B cell (primary cell): ENCODE measurements around the gene TOM1L2. TPM values are rescaled to one million over a fixed set of nuclear protein-coding genes. Genes with fewer than 3 reads are reported as not detected.

ENCODE experiments used
- ATAC-seq: fragments of 200-7000 bp; cut with Tn5 transposase; one replicate; pipeline ENCODE4 v1.10.0; 2021; ENCODE audit warnings: low read depth, mild to moderate bottlenecking, moderate number of reproducible peaks, moderate library complexity
- CTCF ChIA-PET: fragments of 350-600 bp; sonication (Branson Sonifier 250); formaldehyde crosslinking; loops from one replicate; lab custom pipeline; 2021; ENCODE audit warnings: antibody characterized with exemption, inconsistent platforms; lab: Charles Lee
- POLR2A ChIA-PET: fragments of 350-600 bp; sonication (Branson Sonifier 250); formaldehyde crosslinking; loops from one replicate; lab custom pipeline; 2021; ENCODE audit warnings: antibody characterized with exemption; lab: Charles Lee
- DNase-seq: peaks from one replicate; pipeline ENCODE4 v3.0.0; 2013
- H2AFZ ChIP-seq: 2 replicates; pipeline ENCODE4 v1.6.1; 2012; ENCODE audit warnings: mild to moderate bottlenecking, low read depth, low read length; ENCODE audit not compliant: insufficient read depth, poor library complexity, severe bottlenecking
- H3K27ac ChIP-seq, 2 donors: 1 replicate in 1 of 2; 2 replicates in 1 of 2; pipeline ENCODE4 v1.5.1; 2012 to 2013; ENCODE audit warnings: low read length in 2 of 2, mild to moderate bottlenecking in 2 of 2, moderate library complexity in 1 of 2
- H3K27me3 ChIP-seq, 4 experiments: fragments of 200-600 bp in 1 of 4; sonication (generic) in 1 of 4; replicated peaks in 1 of 4; 1 replicate in 2 of 4; 2 replicates in 2 of 4; pipeline versions ENCODE4 v1.6.1 to v1.7.0; 2013 to 2016; ENCODE audit warnings: low read length in 3 of 4, mild to moderate bottlenecking in 2 of 4, mixed read lengths in 1 of 4, moderate library complexity in 1 of 4; ENCODE audit not compliant: insufficient read depth in 4 of 4, control insufficient read depth in 3 of 4; ENCODE audit errors: control extremely low read depth in 1 of 4
- H3K36me3 ChIP-seq, 2 experiments: replicated peaks in 1 of 2; 1 replicate in 1 of 2; 2 replicates in 1 of 2; pipeline versions ENCODE4 v1.6.1 to v1.7.1; 2013; ENCODE audit warnings: low read length in 1 of 2; ENCODE audit not compliant: insufficient read depth in 2 of 2, control insufficient read depth in 1 of 2; ENCODE audit errors: control extremely low read depth in 1 of 2, extremely low read depth in 1 of 2
- H3K4me1 ChIP-seq, 2 donors: fragments of 200-600 bp in 1 of 2; sonication (generic) in 1 of 2; 1 replicate in 1 of 2; 2 replicates in 1 of 2; pipeline versions ENCODE4 v1.5.1 to v1.6.1; 2013 to 2017; ENCODE audit warnings: low read length in 2 of 2; ENCODE audit not compliant: control insufficient read depth in 2 of 2, insufficient read depth in 2 of 2
- H3K4me2 ChIP-seq: replicated peaks from 2 replicates; pipeline ENCODE3; 2012; ENCODE audit warnings: mild to moderate bottlenecking, low read depth, low read length; ENCODE audit not compliant: poor library complexity, severe bottlenecking
- H3K4me3 ChIP-seq, 5 experiments: fragments of 200-600 bp in 1 of 5; sonication (generic) in 1 of 5; 1 replicate in 3 of 5; 2 replicates in 2 of 5; pipeline versions ENCODE4 v1.5.1 to v1.7.0; 2011 to 2016; ENCODE audit warnings: low read length in 4 of 5, mild to moderate bottlenecking in 4 of 5, low read depth in 2 of 5, control low read depth in 1 of 5, moderate library complexity in 1 of 5; ENCODE audit not compliant: insufficient read depth in 1 of 5; ENCODE audit errors: control extremely low read depth in 1 of 5, extremely low read depth in 1 of 5
- H3K79me2 ChIP-seq: fragments of 200-600 bp; sonication (generic); one replicate; pipeline ENCODE4 v1.6.0; 2016; ENCODE audit warnings: low read length; ENCODE audit not compliant: control insufficient read depth, insufficient read depth
- H3K9ac ChIP-seq: fragments of 200-600 bp; sonication (generic); 2 replicates; pipeline ENCODE4 v1.6.1; 2017; ENCODE audit warnings: mild to moderate bottlenecking, low read length, moderate library complexity
- H3K9me3 ChIP-seq, 3 donors: one replicate each; pipeline versions ENCODE4 v1.6.1 to v1.7.1; 2013; ENCODE audit warnings: low read length in 2 of 3; ENCODE audit not compliant: control insufficient read depth in 2 of 3, insufficient read depth in 1 of 3; ENCODE audit errors: control extremely low read depth in 1 of 3
- H4K20me1 ChIP-seq: 2 replicates; pipeline ENCODE4 v1.6.0; 2012; ENCODE audit warnings: mild to moderate bottlenecking, low read length; ENCODE audit not compliant: insufficient read depth, control insufficient read depth, poor library complexity, severe bottlenecking
- H3K27ac Mint-ChIP-seq: one replicate; pipeline ENCODE4 v1.8.0; 2021; ENCODE audit warnings: mixed read lengths
- H3K27me3 Mint-ChIP-seq: one replicate; pipeline ENCODE4 v1.8.0; 2021; ENCODE audit warnings: mixed read lengths
- H3K4me1 Mint-ChIP-seq: one replicate; pipeline ENCODE4 v1.8.0; 2021; ENCODE audit warnings: mixed read lengths
- H3K4me3 Mint-ChIP-seq: one replicate; pipeline ENCODE4 v1.8.0; 2021; ENCODE audit warnings: mixed read lengths
- H3K9me3 Mint-ChIP-seq: one replicate; pipeline ENCODE4 v1.8.0; 2022; ENCODE audit warnings: mixed read lengths; ENCODE audit not compliant: insufficient read depth
- EZH2 ChIP-seq: IDR thresholded peaks from 2 replicates; pipeline ENCODE4 v1.6.1; 2012; ENCODE audit warnings: borderline replicate concordance, low read depth, mild to moderate bottlenecking, moderate library complexity, low read length; ENCODE audit not compliant: insufficient read depth, poor library complexity, severe bottlenecking
- WGBS: methylation state at CpG from one replicate; pipeline ENCODE4 v1.1.5; 2013; ENCODE audit warnings: missing lambda C conversion rate; ENCODE audit not compliant: insufficient coverage; 5-methylcytosine and 5-hydroxymethylcytosine counted together
- intact Hi-C: fragments of 100-400 bp; cut with micrococcal nuclease; formaldehyde crosslinking; loops from one replicate; pipeline ENCODE4 v1.10.0; 2022
- polyA plus RNA-seq: library from polyadenylated mRNA; depleted of rRNA; stranded (reverse); fragments of >200 nt; gene quantifications from 2 replicates; pipeline ENCODE4 v1.2.3, GENCODE V29; 2012
- total RNA-seq, 2 donors: library from RNA; stranded (reverse); fragments of 120-200 nt in 1 of 2; gene quantifications; 1 replicate in 1 of 2; 2 replicates in 1 of 2; pipeline versions ENCODE4 v1.2.3 to v1.2.4, GENCODE V29; 2013 to 2022
- TF ChIP-seq, protein P1 (sequence below): fragments of 200-600 bp; IDR thresholded peaks from one replicate; pipeline ENCODE4 v1.8.0; 2022; ENCODE audit warnings: antibody characterized with exemption, mild to moderate bottlenecking

The TOM1L2 gene
- total and polyA plus RNA-seq, 2 donors (not counting 1 experiment from before 2014, with no cell fraction given) = 25.1 to 29.7 TPM

DNA sequence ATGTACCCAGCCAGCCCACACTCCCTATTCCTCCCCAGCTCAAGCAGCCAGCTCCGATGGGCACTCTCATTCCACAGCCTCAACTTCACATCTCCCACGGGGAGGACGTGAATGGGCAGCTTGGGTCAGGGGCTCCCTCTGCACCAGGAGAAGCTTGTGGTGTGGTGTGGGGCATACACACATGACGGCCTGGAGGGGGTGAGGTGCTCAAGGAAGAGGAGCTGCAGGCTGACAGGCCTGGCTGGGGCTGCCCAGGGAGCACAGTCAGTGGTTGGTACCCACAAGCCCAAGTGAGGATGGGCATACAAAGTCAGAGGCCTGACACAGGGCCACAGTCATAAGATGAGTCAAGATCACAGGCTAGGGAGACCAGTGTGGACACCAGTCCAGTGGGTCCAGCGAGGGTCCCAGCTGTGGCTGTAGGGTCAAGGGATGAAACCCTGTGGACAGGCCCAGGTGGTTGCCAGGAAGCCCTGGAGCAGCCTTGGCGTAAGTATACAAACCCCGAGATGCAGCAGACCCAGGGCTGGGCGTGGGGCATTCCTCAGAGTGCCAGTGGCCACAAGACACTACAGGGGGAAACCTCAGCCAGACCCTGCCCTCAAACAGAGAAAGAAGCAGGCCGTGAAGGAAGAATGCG, 4.9 kb upstream of the TOM1L2 start:
- no peak overlapping the region for H3K27ac ChIP-seq
- ChIA-PET CTCF (no interaction called here), POLR2A (interaction anchor here (0.6 kb wide), 1 partner anchor 23 kb away, joined by 4 read pairs; no protein-coding TSS in a partner anchor)
- H3K36me3 ChIP-seq = no peaks in the 10 kb centered on the region
- H3K9me3 ChIP-seq = peaks cover 0 to 8% (median 0%) of the 10 kb centered on the region in 3 donors
- H3K27ac Mint-ChIP-seq = no peak overlapping the region
- WGBS = 91% methylated on average over 6 of the region's 10 CpGs
- no peak overlapping the region for H3K4me2 ChIP-seq
- no peaks in the 10 kb centered on the region for H4K20me1 ChIP-seq
- no peaks in the 10 kb centered on the region for H3K79me2 ChIP-seq
- no peak for ATAC-seq
- no peak for DNase-seq
- intact Hi-C loops = loop anchor here (10.0 kb wide), 1 partner anchor 1998 kb away; the partner anchor contains the start of gene AKAP10
- no peak overlapping the region for H3K9ac ChIP-seq
- TF ChIP-seq, protein P1, sequence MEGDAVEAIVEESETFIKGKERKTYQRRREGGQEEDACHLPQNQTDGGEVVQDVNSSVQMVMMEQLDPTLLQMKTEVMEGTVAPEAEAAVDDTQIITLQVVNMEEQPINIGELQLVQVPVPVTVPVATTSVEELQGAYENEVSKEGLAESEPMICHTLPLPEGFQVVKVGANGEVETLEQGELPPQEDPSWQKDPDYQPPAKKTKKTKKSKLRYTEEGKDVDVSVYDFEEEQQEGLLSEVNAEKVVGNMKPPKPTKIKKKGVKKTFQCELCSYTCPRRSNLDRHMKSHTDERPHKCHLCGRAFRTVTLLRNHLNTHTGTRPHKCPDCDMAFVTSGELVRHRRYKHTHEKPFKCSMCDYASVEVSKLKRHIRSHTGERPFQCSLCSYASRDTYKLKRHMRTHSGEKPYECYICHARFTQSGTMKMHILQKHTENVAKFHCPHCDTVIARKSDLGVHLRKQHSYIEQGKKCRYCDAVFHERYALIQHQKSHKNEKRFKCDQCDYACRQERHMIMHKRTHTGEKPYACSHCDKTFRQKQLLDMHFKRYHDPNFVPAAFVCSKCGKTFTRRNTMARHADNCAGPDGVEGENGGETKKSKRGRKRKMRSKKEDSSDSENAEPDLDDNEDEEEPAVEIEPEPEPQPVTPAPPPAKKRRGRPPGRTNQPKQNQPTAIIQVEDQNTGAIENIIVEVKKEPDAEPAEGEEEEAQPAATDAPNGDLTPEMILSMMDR = no peak
- no peak for TF ChIP-seq EZH2
- peaks cover 14% of the 10 kb centered on the region for H3K4me1 Mint-ChIP-seq
- H3K4me1 ChIP-seq = peaks cover 4 to 7% of the 10 kb centered on the region in 2 donors
- no peak overlapping the region for H3K4me3 ChIP-seq
- no peak overlapping the region for H2AFZ ChIP-seq
- H3K4me3 Mint-ChIP-seq = no peak overlapping the region
- no peaks in the 10 kb centered on the region for H3K9me3 Mint-ChIP-seq
- H3K27me3 ChIP-seq = no peaks in the 10 kb centered on the region
- H3K27me3 Mint-ChIP-seq = no peaks in the 10 kb centered on the region

DNA sequence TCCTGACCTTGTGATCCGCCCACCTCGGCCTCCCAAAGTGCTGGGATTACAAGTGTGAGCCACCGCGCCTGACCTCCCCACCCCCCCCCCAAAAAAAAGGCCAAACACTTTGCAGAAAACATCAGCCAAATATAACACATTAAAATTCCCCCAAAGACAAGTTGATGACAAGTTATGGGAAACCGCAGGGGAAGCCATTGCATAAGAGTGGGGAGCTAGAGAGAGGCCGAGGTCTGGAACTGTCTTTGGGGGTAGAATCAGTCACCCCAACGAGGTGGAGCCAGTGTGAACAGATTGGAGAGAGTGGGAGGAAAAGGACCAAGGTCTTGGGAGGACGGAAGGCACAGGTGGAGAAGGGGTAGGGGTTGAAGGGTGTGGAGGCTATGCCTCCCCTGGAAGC, 3.2 kb upstream of the TOM1L2 start:
- ATAC-seq (no peak), DNase-seq (no peak)
- H3K27me3 ChIP-seq = no peaks in the 10 kb centered on the region
- no peaks in the 10 kb centered on the region for H3K36me3 ChIP-seq
- H3K4me3 ChIP-seq = no peak overlapping the region
- TF ChIP-seq EZH2 = no peak
- TF ChIP-seq, protein P1 = no peak
- Mint-ChIP-seq H3K4me3 (no peak overlapping the region), H3K4me1 (peaks cover 25% of the 10 kb centered on the region), H3K9me3 (no peaks in the 10 kb centered on the region), H3K27me3 (no peaks in the 10 kb centered on the region), H3K27ac (no peak overlapping the region)
- peaks cover 12 to 17% of the 10 kb centered on the region in 2 donors for H3K4me1 ChIP-seq
- CTCF ChIA-PET = no interaction called here
- intact Hi-C loops = loop anchor here (10.0 kb wide), 1 partner anchor 1999 kb away; the partner anchor contains the start of gene AKAP10
- POLR2A ChIA-PET = interaction anchor here (0.6 kb wide), 1 partner anchor 20 kb away, joined by 14 read pairs; no protein-coding TSS in a partner anchor
- WGBS = 67% methylated on average over 4 of the region's 8 CpGs
- H3K9me3 ChIP-seq = peaks cover 0 to 3% (median 0%) of the 10 kb centered on the region in 3 donors
- no peak overlapping the region for H3K27ac ChIP-seq
- H3K4me2 ChIP-seq = no peak overlapping the region
- H2AFZ ChIP-seq = no peak overlapping the region
- H3K79me2 ChIP-seq = peaks cover 16% of the 10 kb centered on the region
- H3K9ac ChIP-seq = no peak overlapping the region
- peaks cover 15% of the 10 kb centered on the region for H4K20me1 ChIP-seq
